Anterior cingulate cortex (tissue), 58 donors: ENCODE measurements around the gene RIN3.

Experiments
- DNase-seq, 58 donors: peaks; one replicate each; lab custom pipeline; 2025; lab: John Stamatoyannopoulos, UW

RIN3 gene

GRCh38 chr14:92549105-92549858 is 35.7 kb downstream of the RIN3 start:
- no peak for DNase-seq

- DNase-seq: peak in 3 of 58 donors; percentile 8 to 23 (median 18)
Observed at GRCh38 chr14:92549859-92550230, 36.3 kb downstream of the RIN3 start.

DNA sequence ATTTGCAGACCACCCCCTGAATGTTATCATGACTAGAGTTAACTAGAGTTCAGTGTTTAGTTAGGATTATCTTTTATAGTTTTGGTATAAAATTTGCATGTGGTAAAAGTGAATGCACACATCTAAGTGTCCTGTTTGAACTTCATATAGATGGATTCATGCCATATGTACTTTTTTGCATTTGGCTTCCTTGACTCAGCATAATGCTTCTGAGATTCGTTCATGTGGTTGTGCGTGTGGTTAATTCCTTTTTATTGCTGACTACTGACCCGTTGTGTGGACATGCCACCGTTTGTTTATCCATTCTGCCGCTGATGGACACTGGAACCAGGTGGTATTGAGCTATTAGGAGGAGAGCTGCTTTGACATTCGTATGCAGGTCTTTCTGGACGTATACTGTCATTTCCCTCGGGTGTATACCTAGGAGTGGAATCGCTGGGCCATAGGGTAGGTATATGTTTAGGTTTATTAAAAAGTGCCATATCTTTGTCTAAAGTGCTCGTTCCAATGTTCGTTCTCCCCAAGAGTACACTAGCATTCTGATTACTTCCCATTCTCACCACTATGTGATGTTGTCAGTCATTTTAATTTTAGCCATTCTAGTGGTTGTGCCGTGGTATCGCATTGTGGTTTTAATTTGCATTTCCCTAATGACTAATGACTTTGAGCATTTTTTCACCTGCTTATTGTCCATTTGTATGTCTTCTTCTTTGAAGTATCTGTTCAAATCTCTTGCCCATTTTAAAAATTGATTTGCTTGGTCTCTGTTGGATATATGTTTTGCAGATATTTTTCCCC is 37.7 kb downstream of the RIN3 start:
- DNase-seq: no peak

DNA sequence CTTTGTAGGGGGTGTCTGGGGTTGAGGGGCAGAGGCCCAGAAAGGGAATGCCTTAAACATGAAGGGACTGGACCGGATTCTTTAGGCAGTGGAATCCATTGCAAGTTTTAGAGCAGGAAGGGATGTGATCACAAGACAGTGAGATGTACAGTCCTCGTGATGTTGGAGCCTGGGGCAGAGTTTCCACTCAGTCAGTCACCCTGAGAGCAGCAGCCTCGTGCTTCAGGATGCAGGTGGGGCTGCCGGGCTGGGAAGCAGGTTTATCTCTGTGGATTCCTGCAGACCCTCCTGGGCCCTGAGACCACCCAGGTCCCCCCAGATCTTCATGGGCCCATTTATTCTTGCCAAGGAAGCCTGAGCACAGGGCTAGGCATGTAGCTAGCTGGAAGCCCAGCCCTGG is 38.5 kb downstream of the RIN3 start:
- no peak for DNase-seq

DNA sequence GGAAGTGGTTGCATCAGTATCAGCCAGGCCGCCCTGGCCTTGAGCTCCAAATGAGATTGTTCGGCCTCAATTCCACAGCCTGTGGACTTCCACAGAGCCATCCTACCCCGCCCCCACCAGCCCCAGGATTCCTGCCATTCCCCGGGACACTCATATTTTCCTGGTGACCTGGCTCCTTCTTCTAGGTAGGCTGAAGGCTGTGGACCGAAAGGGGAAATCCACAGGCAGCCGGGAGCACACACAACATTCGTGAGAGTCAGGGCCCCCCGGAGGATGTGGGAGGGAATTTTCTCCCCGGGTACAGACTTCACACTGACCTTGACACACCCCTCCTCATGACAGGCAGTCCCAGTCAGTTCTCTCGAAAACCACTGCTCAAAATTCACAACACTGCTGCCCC is 39.9 kb downstream of the RIN3 start:
- no peak for DNase-seq

DNA sequence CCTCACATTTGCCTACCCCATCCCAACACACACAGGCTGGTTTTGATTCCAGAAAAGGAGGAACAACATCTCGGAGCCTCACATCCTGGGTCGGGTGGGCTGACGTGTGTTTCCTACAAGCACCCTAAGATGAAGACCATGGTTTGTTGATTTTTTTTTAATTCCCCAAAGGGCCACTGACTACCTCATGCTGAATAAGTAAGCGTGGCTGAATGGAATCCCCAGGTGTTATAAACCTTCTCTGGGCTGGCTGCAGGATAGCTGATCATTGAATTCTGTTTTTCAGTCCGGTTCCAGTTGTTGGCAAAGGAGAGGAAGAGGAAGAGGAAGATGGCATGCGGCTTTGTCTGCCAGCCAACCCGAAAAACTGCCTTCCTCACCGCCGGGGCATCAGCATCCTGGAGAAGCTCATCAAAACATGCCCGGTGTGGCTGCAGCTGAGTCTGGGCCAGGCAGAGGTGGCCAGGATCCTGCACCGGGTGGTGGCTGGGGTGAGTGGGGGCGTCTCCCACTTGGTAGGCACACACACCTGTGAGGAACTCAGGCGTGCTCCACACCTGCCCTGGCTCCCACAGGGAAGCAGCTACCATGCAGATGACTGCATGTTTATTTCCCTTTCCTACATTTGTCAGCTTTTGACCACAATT is 42.0 kb downstream of the RIN3 start:
- no peak for DNase-seq

DNA sequence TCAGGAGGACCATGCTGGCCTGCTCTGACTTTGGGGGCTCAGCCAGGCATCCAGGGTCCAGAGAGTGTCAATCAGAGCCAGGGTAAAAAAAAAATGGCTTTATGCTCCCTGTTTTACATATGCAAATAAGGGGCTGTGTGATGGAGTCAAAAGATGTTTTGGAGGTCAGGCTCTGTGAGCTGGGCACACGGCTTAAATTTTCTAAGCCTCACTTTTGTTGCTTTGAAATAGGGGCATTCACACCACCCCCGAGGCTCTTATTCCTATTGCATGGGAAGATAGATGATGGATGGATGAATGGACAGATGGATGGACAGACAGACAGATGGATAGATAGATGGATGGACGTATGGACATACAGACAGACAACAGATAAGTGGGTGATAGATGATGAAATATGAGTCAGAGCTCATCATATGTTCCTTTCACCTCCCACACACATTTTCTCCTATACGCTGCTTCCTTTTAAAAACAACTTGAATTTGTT is 42.7 kb downstream of the RIN3 start:
- no peak for DNase-seq

- DNase-seq: no peak
Observed at GRCh38 chr14:92556863-92557543, 43.4 kb downstream of the RIN3 start.

- DNase-seq: no peak
Observed at GRCh38 chr14:92557544-92557912, 43.9 kb downstream of the RIN3 start.

DNA sequence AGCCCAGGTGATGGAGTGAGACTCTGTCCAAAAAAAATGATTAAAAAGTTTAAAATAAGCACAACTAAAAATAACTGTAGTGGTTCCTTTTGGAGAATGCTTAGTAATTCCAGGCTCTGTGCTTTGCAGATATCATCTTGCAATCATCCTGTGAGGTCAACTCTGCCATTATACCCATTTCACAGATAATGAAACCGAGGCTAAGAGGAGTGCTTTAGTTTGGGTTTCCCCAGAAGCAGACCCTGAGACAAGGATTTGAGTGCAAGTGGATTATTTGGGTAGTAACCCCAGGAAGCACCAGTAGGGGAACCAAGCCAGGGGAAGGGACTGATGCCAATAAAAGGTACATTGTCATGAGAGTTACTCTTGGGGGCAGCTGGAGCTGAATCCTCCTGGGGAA is 44.7 kb downstream of the RIN3 start:
- no peak for DNase-seq

GRCh38 chr14:92559486-92559885 is 45.9 kb downstream of the RIN3 start:
- no peak for DNase-seq

DNA sequence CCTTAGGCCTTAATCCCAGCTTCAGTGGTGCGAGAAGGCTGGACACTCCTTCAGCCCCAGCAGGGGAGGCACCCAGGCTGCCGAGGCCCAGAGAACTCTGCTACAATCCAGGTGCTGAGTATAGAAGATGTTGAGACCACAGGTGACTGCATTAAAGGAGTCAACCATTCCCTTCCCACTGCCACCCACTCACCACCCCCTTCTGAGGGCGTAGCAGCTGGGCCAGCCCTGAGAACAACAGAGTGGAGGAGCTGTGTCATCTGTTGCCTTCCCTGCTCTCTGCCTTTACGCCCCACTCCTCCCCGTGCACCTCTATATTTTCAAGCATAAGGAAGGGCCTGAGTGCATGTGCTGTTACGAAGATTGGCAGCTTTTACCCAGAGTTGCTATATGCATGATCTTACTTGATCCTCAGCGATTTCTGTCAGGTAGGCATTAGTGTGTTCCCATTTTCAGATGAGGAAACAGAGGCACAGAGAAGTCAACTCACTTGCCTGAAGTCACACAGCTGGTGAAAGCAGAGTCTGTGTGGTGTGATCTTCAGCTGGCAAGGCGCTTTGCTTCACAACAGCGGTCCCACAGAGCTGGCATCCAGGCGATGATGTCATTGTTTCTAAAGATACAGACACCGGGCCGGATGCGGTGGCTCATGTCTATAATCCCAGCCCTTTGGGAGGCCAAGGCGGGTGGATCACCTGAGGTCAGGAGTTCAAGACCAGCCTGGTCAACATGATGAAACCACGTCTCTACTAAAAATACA is 46.7 kb downstream of the RIN3 start:
- no peak for DNase-seq

DNA sequence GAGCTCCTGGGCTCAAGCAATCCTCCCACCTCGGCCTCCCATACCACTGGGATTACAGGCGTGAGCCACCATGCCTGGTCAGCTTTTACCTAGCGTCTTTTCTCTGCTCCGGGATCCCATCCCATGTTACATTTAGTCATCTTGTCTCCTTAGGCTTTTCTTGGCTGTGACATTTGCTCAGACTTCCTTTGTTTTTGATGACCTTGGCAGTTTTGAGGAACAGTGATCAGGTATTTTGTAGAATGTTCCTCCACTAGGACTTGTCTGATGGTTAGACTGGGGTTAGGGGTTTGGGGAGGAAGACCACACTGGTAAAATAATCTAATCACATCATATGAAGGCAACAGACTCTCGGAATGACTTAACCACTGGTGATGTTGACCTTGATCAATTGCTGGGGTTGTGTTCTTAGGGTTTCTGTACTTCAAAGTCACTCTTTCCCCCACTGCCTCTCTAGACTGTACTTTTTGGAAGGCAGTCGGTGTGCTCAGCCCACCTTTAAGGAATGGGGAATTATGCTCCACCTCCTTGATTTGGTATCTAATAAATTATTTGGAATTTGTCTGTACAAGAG is 48.4 kb downstream of the RIN3 start:
- DNase-seq: no peak

- no peak for DNase-seq
Observed at GRCh38 chr14:92563359-92563758, 49.8 kb downstream of the RIN3 start.

DNA sequence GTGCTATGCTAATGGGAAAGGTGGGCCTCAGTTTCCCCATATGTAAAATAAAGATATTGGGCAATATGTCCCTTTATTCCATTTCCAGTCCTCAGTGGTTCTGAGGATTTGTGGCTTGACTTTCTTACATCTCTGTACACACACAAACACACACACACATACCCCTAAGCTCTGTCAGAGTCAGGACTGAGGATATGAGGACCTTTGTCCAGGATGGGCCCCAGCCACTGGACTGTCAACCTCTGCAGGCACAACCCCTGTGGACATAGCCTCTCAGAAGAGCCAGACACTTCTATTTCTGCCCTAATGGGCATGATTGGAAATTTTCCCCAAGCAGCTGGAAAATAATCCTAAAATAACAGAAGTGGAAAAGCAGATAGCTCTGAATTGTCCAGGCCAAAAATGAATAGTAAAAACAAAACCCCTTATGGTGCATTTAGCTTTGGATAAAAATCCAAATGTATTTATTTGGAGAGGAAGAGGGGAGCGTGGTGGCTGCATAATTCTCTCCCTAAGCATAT is 50.2 kb downstream of the RIN3 start:
- no peak for DNase-seq

DNA sequence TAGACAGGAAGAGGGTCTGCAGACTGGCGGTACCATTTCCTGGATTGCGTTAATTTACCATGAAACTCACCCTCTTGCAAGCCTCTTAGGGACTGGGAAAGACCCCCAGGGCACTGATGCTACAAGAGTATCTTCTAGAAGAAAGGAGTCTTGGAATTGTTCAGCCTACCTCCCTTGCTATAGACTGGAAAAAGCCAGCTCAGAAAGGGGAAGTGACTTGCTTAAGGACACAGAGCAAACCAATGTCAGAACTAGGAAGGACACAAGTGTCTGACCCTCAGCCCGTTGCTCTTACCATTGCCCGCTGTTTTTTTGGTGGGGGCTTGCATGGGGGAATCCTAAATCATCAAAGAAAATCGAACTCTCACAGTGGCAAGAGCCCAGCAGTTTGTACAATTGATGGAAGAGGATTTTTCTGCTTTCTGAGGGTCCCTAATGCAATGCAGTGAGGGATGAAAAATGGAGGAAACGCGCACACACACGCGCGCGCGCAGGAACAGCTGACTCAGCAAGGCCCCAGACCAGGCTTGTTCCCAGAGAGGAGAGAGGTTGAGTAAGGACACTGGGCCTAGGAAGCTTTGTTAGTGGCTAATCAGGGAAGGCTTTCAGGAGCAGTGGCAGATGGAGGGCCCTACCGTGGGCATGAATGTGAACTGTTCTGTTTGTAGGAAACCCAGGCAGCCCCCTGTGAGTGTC is 50.9 kb downstream of the RIN3 start:
- DNase-seq: no peak

DNA sequence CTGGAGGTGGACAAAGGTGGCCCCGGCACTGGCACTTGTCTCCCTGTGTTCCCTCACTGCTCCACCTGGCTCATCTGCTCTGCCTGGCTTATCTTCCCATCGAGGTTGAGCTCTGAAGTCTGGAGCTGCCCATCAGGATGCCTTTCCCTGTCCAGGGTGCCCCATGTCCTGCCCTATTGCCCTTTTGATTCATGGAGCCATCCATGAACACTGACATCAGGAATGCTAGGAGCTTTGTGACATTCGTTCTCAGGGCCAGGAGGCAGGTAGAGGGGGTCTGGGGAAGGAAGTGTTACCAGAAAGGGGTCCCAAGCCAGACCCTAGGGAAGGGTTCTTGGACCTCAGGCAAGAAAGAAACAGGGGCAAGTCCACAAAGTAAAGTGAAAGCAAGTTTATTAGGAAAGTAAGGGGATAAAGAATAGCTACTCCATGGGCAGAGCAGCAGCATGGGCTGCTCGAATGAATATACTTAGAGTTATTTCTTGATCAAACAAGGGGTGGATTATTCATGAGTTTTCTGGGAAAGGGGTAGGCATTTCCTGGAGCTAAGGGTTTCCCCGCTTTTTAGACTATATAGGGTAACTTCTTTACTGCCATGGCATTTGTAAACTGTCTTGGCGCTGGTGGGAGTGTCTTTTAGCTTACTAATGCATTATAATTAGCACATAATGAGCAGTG is 51.6 kb downstream of the RIN3 start:
- DNase-seq: no peak

GRCh38 chr14:92565718-92566115 is 52.1 kb downstream of the RIN3 start:
- no peak for DNase-seq
